A673 (cell line): ENCODE data around the gene PPP6R2.

ENCODE experiments used
- EZH2 ChIP-seq: fragments of 200-600 bp; sonication (generic); IDR thresholded peaks from 2 replicates; pipeline ENCODE4 v1.6.1; 2017; ENCODE audit warnings: borderline replicate concordance, low read depth, mild to moderate bottlenecking, mixed read lengths, antibody characterized with exemption, low read length; ENCODE audit not compliant: poor library complexity, severe bottlenecking
- TF ChIP-seq, protein P1 (sequence below): fragments of 300-800, 200-600 bp; sonication (generic); conservative IDR thresholded peaks from 2 replicates; pipeline ENCODE4 v1.5.1; 2017; ENCODE audit warnings: low read depth, mild to moderate bottlenecking, antibody characterized with exemption, low read length, moderate library complexity, mixed read lengths

DNA sequence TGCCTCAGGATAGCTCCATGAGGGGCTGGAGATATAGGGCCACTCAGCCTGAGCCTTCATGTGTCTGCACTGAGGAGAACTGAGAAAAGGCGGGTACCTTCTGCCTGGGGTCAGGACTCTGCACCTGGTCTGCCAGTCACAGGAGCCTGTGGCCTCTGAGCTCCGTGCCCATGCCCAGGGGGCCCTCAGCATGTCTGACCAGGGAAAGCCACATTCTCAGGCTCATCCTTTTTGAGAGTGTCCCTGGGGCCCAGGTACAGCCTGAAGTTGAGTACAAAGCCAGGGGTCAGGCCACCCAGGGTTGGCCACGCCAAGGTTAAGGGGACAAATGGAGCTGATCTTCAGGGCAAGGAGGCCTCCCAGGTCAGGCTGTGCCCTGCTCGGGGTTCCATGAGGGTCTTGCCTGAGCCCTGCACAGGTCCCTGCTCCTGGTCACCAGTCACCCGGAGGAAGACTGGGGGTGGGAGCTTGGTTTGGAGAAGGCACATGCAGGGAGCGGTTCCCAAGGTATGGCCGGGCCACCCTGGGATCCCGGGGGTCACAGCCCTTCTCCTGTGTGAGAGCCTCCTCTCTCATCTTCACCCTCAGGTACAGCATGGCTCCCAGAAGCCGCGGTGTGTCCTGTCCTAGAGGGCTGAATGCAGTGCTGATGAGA lies 22.3 kb upstream of the PPP6R2 start:
- TF ChIP-seq, protein P1, sequence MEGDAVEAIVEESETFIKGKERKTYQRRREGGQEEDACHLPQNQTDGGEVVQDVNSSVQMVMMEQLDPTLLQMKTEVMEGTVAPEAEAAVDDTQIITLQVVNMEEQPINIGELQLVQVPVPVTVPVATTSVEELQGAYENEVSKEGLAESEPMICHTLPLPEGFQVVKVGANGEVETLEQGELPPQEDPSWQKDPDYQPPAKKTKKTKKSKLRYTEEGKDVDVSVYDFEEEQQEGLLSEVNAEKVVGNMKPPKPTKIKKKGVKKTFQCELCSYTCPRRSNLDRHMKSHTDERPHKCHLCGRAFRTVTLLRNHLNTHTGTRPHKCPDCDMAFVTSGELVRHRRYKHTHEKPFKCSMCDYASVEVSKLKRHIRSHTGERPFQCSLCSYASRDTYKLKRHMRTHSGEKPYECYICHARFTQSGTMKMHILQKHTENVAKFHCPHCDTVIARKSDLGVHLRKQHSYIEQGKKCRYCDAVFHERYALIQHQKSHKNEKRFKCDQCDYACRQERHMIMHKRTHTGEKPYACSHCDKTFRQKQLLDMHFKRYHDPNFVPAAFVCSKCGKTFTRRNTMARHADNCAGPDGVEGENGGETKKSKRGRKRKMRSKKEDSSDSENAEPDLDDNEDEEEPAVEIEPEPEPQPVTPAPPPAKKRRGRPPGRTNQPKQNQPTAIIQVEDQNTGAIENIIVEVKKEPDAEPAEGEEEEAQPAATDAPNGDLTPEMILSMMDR: no peak
- no peak for TF ChIP-seq EZH2
